ENCODE data around the gene MRPS18A. TPM values are rescaled to one million over a fixed set of nuclear protein-coding genes. Genes with fewer than 3 reads are reported as not detected.
"Not testable (repeated sequence)": the region's sequence is repeated elsewhere in the genome, so short reads cannot be mapped to it uniquely, and the experiment has no call there.

Gene MRPS18A
- total and polyA plus RNA-seq, 12 donors: 24.8 to 119 (median 52.0) TPM

- 38 to 53% (median 52%) methylated on average over 9 to 13 of the region's 13 CpGs for WGBS, 4 donors
Observed at GRCh38 chr6:43666196-43666920, 21.2 kb downstream of the MRPS18A start.

GRCh38 chr6:43665376-43665775, 22.2 kb downstream of the MRPS18A start:
- intact Hi-C loops (cut with DNase I): loop anchor here (5.0 kb wide), 3 partner anchors 92 to 412 kb away; no protein-coding TSS in a partner anchor
- no peak for TF ChIP-seq POLR2A (IDR thresholded peaks at IDR 0.05)
- H3K27ac ChIP-seq: no peak overlapping the region
- H3K27me3 ChIP-seq: no peaks in the 10 kb centered on the region
- peaks cover 8 to 27% of the 10 kb centered on the region in 2 donors for H3K4me1 ChIP-seq (replicated peaks in 1 of 2)
- no peaks in the 10 kb centered on the region for H3K36me3 ChIP-seq (replicated peaks in 1 of 2)
- no peaks in the 10 kb centered on the region for H3K9me3 ChIP-seq (replicated peaks in 1 of 3)
- 75 to 89% (median 82%) methylated on average over 1 of the region's 1 CpG for WGBS, 4 donors
- H3K4me3 ChIP-seq: no peak overlapping the region
- DNase-seq: no peak

More at GRCh38 chr6:43666196-43666920, 21.2 kb downstream of the MRPS18A start:
- DNase-seq: no peak
- Histone ChIP-seq H3K9me3 (replicated peaks in 1 of 3) (no peaks in the 10 kb centered on the region), H3K36me3 (replicated peaks in 1 of 2) (peaks cover 0 to 6% of the 10 kb centered on the region in 2 donors), H3K27ac (no peak overlapping the region), H3K4me3 (no peak overlapping the region), H3K27me3 (no peaks in the 10 kb centered on the region), H3K4me1 (replicated peaks in 1 of 2) (peaks cover 8 to 27% of the 10 kb centered on the region in 2 donors)
- TF ChIP-seq CTCF (IDR thresholded peaks at IDR 0.05) (no peak), POLR2A (IDR thresholded peaks at IDR 0.05) (no peak)
- intact Hi-C loops (cut with DNase I): loop anchor here (5.0 kb wide), 3 partner anchors 91 to 411 kb away; no protein-coding TSS in a partner anchor

- H3K4me1 ChIP-seq (replicated peaks in 1 of 2); DNase-seq; intact Hi-C loops (cut with DNase I); H3K27me3 ChIP-seq; H3K9me3 ChIP-seq (replicated peaks in 1 of 3); H3K4me3 ChIP-seq; H3K36me3 ChIP-seq (replicated peaks in 1 of 2); H3K27ac ChIP-seq: not testable (repeated sequence)
- WGBS, 4 donors: 80 to 91% (median 88%) methylated on average over 5 of the region's 5 CpGs
Observed at GRCh38 chr6:43662948-43663347, 24.6 kb downstream of the MRPS18A start.

- intact Hi-C loops (cut with DNase I): no loop called here
- Histone ChIP-seq H3K27me3 (no peaks in the 10 kb centered on the region), H3K4me1 (replicated peaks in 1 of 2) (no peaks in the 10 kb centered on the region), H3K4me3 (no peak overlapping the region), H3K9me3 (replicated peaks in 1 of 3) (no peaks in the 10 kb centered on the region), H3K27ac (no peak overlapping the region), H3K36me3 (replicated peaks in 1 of 2) (no peaks in the 10 kb centered on the region)
- no peak for TF ChIP-seq CTCF (IDR thresholded peaks at IDR 0.05)
- TF ChIP-seq POLR2A (IDR thresholded peaks at IDR 0.05): no peak
- 90 to 96% (median 91%) methylated on average over 9 of the region's 9 CpGs for WGBS, 4 donors
- no peak for DNase-seq
Observed at GRCh38 chr6:43658161-43658560, 29.4 kb downstream of the MRPS18A start.

GRCh38 chr6:43657221-43657802, 30.3 kb downstream of the MRPS18A start:
- Histone ChIP-seq H3K4me1 (replicated peaks in 1 of 2) (no peaks in the 10 kb centered on the region), H3K27ac (no peak overlapping the region), H3K4me3 (no peak overlapping the region), H3K36me3 (replicated peaks in 1 of 2) (no peaks in the 10 kb centered on the region), H3K9me3 (replicated peaks in 1 of 3) (no peaks in the 10 kb centered on the region), H3K27me3 (no peaks in the 10 kb centered on the region)
- TF ChIP-seq CTCF (IDR thresholded peaks at IDR 0.05) (no peak), POLR2A (IDR thresholded peaks at IDR 0.05) (no peak)
- DNase-seq: no peak
- intact Hi-C loops (cut with DNase I): no loop called here
- WGBS, 4 donors: 87 to 95% (median 91%) methylated on average over 3 of the region's 3 CpGs

- intact Hi-C loops (cut with DNase I); H3K9me3 ChIP-seq (replicated peaks in 1 of 3); H3K27ac ChIP-seq; DNase-seq; H3K36me3 ChIP-seq (replicated peaks in 1 of 2); H3K27me3 ChIP-seq; H3K4me3 ChIP-seq; H3K4me1 ChIP-seq (replicated peaks in 1 of 2): not testable (repeated sequence)
- 80 to 97% (median 88%) methylated on average over 2 of the region's 2 CpGs for WGBS, 4 donors
Observed at GRCh38 chr6:43652822-43653221, 34.8 kb downstream of the MRPS18A start.
